ENCODE measurements around the gene KCNA1. TPM values are rescaled to one million over a fixed set of nuclear protein-coding genes. Genes with fewer than 3 reads are reported as not detected.

Gene KCNA1
- total and polyA plus RNA-seq, 8 donors, result 0.19 TPM; not detected in 7

Other genes with a start within 250 kb of the KCNA1 start
- 1 to 10 TPM in 1 of 6 donors, under 1 TPM in 5; 0.28 to 1.8 (median 0.43) TPM for gene GALNT8, start 189.5 kb upstream of the KCNA1 start, total RNA-seq
- 1 to 10 TPM; 1.7 to 5.7 TPM for gene GALNT8, start 189.5 kb upstream of the KCNA1 start, polyA plus RNA-seq
- 1 to 10 TPM in 1 of 6 donors, under 1 TPM in 5; 0.25 to 1.9 (median 0.65) TPM for gene KCNA5, start 134.0 kb downstream of the KCNA1 start, total RNA-seq
- gene KCNA5, start 134.0 kb downstream of the KCNA1 start, polyA plus RNA-seq, result 10 to 100 TPM in 1 of 2 donors, 1 to 10 TPM in 1; 1.6 to 11.1 TPM